Diencephalon (tissue), 1 donor: ENCODE results near the gene ITIH6. TPM values are rescaled to one million over a fixed set of nuclear protein-coding genes. Genes with fewer than 3 reads are reported as not detected.

Experiments used
- small RNA-seq: library from RNA; depleted of rRNA; stranded (forward); fragments of <200 nt; gene quantifications from one replicate; pipeline ENCODE3, GENCODE V24; 2014
- total RNA-seq: library from RNA; depleted of rRNA; stranded (reverse); fragments of >200 nt; gene quantifications from one replicate; pipeline ENCODE4 v1.2.3, GENCODE V29; 2014

The ITIH6 gene
- not detected for total RNA-seq

GRCh38 chrX:54798137-54798536, at the start of gene ITIH6:
ITIH6 (minus strand) TSS chrX:54798255; CDS start chrX:54798210, 45 bp downstream.

DNA sequence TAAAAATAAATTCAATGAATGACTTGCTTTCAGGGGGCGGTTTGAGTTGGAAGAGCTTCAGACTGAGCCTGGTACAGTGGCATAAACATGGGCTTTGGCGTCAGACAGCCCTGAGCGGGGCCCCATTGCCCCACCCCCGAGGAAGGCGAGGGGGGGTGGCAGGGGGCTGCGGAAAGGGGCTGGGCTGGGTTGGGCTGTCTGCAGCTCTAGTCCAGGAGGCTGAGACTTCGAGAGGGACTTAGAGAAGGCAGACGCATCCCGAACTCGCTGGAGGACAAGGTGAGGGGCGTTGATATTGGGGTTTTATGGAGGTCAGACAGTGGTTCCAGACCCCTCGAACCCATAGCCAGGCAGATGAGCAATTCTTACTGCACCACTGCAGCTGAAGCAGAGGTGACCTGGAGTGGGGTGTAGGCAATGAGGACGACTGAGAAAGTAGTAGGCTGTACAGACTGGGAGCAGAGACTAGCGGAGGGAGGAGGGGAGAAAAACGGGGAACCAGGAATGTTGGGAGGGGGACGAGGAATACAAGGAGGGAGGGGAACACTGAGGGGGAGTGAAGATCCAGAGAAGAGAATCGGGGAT, 9.6 kb upstream of the ITIH6 start, which contains the start of gene MAGED2:
Gene MAGED2 (plus strand): TSS at position 222 of the 585 bp plus-strand sequence. CDS start 1,587 bp downstream, outside the sequence.

Small RNA genes lying within 50 kb of the gene (small RNA-seq; reads per million reads assigned to genes)
- gene AL049732.1 (not detected), gene SNORA11 (39.3 reads per million, percentile 96 among the genes with 10 or more reads in this experiment)

Other genes with a start within 250 kb of the ITIH6 start
- gene MAGED2, start 9.5 kb upstream of the ITIH6 start, total RNA-seq, result 309 TPM
- 126 TPM for gene TRO, start 122.6 kb upstream of the ITIH6 start, total RNA-seq
- gene PFKFB1, start 195.9 kb upstream of the ITIH6 start, total RNA-seq, result 0.23 TPM
- gene APEX2, start 202.1 kb upstream of the ITIH6 start, total RNA-seq, result 3.2 TPM
- 60.7 TPM for gene ALAS2, start 232.7 kb upstream of the ITIH6 start, total RNA-seq